Measurements from ENCODE around the gene CDC20.
"Not testable (repeated sequence)": the region's sequence is repeated elsewhere in the genome, so short reads cannot be mapped to it uniquely, and the experiment has no call there.

Gene CDC20

DNA sequence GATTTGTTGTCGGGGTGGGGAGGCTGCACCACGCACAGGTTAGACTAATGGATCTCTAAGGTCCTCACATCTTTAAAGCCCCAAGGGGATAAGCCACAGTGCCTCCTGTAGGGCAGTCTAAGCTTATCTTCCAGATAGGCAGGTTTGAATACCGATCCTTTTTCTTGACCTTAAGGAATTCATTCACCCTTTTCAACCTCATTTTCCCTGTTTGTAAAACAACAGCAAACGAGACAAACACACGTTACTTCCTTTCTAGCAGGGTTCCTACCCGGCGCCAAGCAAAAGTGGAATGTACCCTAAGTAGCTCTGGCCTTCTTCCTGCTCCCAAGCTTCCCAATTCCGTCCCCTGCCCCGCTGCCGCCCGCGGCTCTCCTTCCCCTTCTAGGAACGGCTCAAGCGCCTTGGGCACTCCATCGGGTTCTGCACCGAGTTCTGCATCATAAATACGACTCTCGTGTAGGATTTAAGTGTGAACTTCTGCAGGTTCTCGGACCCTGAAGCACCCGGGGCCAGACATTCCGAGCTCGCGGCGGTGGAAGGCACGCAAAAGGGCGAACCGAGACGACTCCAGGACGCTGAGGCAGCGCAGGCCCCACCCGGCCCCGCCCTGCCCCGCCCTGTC, 548 bp upstream of the CDC20 start:
- DNase-seq (ENCODE audit: low read depth, low spot score), result no peak

DNA sequence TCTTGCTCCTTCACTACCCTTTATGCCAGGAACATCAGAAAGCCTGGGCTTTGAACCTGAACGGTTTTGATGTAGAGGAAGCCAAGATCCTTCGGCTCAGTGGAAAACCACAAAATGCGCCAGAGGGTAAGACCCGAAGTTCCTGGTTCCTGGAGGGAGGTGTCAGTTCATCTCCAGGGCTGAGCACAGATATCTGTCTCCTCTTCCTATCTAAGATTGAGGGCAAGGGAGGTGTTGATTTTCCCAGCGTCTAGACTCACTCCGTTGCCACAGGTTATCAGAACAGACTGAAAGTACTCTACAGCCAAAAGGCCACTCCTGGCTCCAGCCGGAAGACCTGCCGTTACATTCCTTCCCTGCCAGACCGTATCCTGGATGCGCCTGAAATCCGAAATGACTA, 915 bp downstream of the CDC20 start:
- no peak for DNase-seq (ENCODE audit: low read depth, low spot score)

DNA sequence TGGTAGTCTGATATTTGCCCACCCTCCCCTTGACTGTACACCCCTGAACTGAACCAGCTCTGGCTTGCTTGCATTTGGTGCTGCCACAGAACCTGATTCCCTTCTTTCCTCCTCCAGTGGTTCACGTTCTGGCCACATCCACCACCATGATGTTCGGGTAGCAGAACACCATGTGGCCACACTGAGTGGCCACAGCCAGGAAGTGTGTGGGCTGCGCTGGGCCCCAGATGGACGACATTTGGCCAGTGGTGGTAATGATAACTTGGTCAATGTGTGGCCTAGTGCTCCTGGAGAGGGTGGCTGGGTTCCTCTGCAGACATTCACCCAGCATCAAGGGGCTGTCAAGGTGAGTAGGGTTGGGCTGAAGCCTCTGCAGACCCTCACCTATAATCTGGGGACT, 1.8 kb downstream of the CDC20 start:
- DNase-seq (ENCODE audit: low read depth, low spot score), result no peak

DNA sequence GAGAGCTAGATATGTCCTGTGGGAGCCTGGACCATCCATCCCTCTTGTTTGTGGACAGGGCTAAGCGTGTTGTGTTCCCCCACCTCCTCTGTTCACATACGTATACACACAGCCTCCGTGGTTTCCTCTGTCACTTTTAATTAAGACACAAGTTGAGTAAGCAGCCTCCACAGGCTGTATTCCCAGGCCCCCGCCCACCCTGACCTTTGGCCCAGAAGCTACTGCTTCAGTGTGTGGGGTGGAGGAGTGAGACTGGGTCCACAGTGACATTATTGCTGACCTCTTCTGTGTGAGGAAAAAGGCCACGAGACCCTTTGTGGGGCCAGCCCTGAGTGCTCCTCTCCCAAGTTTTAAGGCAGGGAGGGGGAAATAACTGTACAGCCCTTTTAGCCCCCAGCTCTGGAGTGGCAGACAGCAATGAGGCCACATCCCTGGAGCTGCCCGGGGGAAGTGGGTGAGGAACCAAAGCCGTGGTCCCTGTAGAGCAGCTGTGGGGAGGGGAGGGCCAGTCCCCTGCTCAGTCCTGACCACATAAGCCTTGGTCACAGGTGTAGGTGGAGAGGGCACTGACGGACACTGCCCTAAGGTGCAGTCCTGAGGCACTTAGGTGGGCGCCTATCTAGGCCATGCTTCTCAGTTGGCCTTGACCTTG, 4.6 kb downstream of the CDC20 start:
- no peak for DNase-seq (ENCODE audit: low read depth, low spot score)

DNA sequence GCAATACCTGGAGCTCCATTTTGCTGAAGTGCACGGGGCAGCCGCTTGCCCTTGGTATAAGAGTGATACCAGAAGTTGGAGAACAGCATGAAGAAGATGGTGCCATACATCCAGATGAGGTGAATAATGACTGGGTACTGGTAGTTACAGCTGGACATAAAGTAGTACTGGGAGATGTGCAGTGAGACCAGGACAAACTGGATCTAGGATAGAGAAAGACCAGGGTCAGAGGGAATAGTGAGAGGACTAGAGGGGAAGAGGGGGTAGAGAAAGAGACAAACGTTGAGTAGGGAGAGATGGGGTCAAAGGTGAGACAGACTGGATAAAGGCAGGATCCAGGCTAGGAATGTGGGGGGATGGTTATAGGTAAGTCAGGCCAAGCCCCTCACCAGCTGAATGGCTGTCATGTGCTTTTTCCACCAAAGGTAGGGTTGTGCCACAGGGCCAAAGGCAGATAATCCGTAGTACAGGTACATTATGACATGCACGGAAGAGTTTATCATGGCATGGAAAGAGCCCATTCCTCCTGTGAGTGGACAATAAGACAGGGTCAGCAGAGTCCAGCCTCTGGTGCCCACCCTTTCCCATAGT, 5.2 kb downstream of the CDC20 start:
- DNase-seq (ENCODE audit: low read depth, low spot score), result no peak

DNA sequence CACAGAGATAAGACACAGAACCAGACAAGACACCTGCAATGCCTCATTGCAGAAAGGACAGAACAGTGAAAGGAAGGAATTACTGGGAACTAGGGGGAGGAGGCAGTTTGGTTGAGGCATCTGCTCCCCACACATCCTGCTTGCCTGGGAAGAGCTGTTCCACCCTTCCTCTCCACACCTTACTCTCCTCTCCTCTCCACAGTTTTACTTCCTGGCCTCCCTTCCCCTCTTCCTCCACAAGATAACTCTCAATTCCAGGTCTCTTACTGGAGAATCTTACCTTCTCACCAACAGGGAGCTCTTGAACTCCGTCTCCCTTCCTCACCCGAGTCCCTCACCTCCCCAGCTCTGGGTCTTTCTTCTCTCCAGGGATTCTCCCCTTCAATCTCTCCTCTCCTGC, 6.9 kb downstream of the CDC20 start:
- DNase-seq (ENCODE audit: low read depth, low spot score), result no peak

DNA sequence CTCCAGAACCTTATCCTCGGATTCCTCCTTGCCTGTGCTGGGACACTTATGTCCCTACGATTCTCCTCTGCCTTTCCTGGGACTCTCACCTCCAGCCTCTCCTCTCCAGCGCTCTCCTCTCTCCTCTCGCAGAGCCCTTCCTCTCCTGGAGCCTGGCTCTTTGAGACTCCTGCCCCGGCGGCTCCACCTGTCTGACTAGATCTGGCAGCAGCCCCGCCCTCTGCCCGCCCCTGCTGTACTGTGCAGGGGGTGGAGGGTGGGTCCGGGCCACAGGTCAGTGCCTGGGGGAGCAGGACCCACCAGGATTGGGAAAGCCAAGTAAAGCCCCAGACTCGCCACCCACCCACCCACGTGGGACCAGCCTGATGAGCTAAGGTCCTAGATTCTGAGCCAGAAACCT, 7.4 kb downstream of the CDC20 start:
- DNase-seq (ENCODE audit: low read depth, low spot score), result peak; percentile 73

DNA sequence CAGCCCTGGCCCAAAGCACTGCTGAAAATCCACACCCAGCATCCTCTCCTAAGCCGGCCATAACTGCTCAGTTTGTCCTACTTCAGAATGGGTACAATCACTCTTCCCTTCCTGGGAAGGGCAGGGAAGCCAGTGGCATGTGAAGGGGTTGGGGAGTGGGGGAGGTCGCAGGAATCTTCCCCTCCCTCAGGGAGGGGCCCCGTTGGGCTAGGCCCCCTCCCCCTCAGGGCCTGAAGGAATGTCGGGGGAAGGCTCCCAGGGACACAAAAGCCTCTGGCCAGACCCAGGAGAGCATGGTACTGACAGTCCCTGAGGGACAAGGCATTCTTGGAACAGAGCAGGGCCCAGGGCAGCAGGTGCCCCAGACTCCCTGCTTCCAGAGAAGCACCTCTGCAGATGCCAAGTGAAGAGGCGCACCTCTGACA, 7.8 kb downstream of the CDC20 start:
- DNase-seq (ENCODE audit: low read depth, low spot score), result peak; percentile 50

DNA sequence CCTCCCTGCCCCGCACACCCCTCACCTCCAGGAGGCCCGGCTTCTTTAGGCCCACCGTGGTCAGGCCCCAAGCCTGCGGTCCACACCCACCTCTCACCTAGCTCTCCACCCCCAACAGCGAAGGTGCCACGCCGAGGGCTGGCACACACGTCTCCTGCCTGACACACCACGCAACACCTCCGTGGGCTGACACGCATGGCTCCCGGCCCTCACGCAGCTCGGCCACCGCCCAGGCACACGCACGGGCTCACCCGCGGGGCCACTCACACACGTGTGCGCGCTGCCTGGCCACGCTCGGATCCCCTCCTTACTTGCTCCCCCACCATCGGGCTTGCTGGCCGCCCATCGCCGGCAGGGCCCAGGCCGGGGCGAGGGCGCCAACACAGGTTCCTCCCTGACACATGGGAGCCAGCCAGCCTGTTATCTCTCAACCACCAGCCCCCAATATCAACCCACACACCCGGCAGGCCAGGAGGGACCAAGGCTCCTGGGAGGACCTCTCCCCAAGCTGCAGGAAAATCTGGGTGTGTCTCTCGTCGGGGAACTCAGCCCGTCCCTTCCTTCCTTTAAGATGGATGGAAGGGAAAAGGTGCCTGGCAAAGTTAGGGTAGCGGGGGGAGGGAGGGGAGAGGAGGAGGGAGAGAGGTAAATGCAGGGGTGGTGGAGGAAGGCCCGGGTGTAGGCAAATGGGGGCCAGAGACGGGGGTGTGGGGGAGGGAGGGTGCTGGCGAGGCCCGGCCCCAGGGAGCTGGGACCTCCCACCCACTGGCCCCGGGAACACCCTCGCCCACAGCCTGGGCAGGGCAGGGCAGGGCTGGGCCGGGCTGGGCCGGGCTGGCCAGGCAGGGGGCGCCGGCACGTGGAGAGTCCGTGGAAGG, 8.5 kb downstream of the CDC20 start:
- DNase-seq (ENCODE audit: low read depth, low spot score), result peak; percentile 33

DNA sequence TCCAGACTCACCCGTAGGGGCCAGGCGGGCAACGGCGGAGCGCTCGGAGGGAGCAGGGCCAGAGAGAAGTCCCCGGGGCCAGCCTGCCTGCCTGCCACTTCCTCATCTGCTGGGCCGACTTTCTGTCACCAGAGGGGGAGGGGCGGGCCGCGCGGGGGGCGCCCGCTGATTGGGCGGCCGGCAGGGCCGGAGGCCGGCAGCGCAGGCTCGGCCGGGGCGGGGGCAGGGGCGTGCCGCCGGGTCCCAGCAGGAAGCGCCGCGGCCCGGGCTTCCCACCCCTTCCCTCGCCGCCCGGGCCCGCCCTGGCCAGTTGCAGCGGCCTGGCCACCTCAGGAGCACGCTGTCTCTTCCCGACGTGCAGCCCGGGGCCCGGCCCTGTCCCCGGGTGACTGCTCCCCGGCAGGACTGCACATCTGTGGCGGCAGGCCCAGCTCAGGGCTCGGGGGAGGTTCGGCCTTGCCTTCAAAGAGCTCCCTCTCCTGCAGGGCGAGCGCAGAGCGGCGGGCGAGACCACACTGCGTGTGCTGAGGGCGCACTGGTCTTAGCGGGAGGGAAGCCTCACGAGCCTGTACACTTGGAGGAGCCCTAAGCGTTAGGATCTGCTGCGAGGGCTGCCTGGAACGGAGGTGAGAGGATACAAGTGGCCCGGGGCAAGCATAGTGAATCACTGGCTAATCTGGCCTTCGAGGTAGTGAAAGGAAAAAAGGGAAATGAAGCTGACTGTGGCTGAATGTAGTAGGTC, 9.3 kb downstream of the CDC20 start, which contains the start of gene ELOVL1:
Gene ELOVL1, minus strand, starts transcription at position 108 of the 742 bp plus-strand sequence. CDS start 2,402 bp downstream, outside the sequence.
- peak; percentile 93 for DNase-seq (ENCODE audit: low read depth, low spot score)

DNA sequence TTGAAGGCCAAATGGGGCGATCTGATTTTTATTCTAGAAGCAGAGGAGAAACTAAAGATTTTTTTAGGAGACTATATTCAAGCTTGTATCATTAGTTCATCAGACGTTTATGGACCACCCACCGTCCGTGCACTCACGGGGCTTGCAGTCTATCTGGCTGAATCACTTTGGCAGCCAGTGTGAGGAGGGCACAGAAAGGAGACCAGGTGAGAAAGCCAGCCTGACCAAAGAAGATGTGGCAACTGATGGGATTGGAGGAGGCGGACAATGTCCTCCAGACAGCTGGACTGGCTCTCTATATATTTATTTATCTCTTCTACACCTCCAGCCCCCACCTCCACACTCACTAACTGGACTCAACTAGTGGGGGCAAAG, 9.9 kb downstream of the CDC20 start:
- no peak for DNase-seq (ENCODE audit: low read depth, low spot score)

DNA sequence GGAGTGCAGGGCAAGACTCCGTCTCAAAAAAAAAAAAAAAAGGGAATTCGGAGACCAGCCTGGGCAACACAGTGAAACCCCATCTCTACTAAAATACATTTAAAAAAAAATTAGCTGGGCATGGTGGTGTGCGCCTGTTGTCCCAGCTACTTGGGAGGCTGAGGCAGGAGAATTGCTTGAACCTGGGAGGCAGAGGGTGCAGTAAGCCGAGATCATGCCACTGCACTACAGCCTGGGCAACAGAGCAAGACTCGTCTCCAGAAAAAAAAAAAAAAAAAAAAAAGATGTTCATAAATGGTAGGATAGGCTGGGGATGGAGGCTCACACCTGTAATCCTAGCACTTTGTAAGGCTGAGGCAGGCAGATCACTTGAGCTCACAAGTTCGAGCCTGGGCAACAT, 11.0 kb downstream of the CDC20 start:
- not testable (repeated sequence) for DNase-seq (ENCODE audit: low read depth, low spot score)

DNA sequence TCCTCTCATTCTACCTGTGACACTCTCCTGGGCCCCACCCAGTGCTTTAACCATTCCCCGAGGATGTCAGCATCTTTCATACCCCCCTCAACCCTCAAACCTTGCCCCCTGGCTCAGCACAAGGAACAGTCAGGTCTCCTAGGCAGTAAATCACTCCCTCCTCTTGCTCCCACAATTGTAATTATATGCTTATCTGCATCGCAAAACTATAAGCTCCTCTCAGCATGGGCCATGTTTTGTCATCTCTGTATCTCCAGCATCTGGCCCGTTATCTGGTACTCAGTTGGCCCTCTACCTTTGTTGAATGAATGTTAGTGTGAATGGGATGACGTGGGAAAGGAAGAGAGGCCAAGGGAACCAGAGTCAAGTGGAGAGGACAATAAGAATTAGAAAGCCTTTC, 11.8 kb downstream of the CDC20 start:
- DNase-seq (ENCODE audit: low read depth, low spot score), result no peak

DNA sequence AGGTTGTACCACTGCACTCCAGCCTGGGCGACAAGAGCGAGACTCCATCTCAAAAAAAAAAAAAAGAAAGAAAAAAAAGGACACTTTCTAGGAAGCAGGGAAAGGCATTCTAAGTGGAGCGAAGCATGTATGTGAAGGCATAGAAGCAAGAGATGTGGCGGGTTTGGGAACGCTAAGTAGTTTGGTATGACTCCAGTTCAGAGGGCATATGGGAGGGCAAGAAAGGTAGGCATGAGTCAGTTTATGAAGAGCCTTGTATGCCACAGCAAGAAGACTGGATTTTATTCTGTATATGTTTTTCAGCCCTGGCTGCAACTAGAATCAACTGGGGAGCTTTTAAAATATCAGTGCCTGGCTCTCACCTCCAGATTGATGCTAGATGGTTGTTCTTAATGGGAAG, 13.4 kb downstream of the CDC20 start:
- no peak for DNase-seq (ENCODE audit: low read depth, low spot score)

DNA sequence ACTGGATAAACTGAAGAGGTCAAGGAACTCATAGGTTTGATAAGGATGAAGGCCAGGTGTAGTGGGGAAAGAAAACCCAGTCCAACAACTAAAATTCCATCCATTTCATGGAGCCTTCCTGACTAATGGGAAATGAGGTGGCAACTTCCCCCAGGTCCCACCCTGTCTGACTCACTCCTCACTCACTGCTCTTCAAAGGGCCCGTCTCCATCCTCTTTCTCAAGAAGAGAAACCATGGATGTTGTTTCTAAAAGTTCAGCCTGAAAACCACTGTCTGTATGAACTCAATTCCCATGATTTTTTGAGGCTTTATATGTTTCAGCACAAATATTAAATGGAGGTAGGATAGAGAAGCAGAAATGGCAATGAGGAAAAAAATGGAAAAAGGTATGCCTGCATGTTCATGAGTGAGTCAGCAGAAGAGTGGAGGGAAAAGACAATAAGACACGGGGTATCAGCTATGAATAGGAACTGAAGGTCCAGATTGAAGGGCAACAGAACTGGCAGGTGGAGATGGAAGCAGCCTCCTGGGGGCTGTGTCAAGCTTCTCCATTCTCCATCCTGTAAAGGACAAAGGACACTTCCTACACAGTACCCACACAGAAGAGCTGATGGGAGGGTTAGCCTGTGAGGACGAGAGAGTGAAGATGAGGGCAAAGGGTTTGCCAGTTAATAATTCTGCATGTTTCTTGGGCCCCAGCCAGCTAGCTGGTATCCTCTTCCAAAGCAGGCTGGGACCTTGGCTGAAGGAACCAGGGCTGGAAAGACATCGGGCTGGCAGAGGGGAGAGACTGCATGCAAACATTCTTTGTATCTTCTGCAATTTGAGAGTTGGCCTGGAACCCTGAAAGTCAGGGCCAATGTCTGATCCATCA, 14.5 kb downstream of the CDC20 start:
- no peak for DNase-seq (ENCODE audit: low read depth, low spot score)

DNA sequence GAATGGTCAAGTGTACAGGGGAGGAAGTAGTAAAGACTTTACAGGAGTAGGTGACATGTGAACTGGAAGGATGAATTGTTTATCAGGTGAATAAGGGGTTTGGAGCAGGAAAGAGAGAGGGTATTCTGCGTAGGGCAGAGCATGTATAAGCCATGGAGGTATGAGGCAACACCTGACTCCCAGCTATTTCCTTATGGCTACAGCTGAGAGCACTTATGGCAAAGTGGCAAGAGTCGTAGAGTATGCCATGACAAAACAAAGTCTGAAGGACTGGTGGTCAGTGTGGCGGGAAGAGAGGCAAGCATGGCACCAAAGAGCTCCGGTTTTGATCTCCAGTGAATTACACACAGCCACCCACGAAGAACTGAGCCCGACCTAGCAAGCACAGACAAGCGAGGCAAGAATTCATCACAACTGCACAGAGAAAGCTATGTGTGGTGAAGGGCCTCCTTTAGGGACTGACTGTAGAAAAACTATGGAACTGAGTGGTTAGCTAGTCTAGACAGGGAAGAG, 18.0 kb downstream of the CDC20 start:
- DNase-seq (ENCODE audit: low read depth, low spot score), result no peak

DNA sequence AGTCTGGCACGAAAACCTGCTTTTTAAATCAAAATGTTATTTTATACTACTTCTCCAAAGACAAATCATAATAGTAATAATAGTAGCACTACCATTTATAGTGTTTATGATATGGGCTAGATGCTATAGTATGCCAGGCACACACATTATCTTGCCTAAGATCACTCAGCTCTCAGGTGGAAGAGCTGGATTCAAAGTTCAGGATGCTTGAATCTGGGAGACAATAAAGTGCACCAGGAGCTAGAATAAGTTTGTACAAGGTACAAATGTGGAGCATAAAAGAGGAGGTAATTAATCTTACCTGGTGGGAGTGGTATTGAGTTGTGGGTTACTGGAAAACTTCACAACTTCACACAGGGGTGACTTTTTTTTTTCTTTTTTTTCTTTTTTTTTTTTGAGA, 19.1 kb downstream of the CDC20 start:
- DNase-seq (ENCODE audit: low read depth, low spot score), result no peak

DNA sequence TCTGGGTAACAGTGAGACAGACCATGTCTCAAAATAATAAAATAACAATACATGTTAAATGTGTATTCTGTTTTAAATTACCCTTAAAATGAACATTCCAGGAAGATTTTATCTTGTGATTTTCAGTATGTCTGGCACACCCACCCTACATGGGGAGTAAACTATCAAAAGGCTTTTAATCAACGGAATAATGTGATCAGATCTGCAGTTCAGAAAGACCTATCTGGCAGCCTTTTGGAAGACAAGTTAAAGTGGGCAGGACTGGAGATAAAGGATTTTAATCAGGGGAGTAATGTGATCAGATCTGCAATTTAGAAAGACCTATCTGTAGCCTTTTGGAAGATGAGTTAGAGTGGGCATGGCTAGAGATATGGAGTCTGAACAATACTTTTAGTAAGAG, 20.7 kb downstream of the CDC20 start:
- DNase-seq (ENCODE audit: low read depth, low spot score), result no peak

DNA sequence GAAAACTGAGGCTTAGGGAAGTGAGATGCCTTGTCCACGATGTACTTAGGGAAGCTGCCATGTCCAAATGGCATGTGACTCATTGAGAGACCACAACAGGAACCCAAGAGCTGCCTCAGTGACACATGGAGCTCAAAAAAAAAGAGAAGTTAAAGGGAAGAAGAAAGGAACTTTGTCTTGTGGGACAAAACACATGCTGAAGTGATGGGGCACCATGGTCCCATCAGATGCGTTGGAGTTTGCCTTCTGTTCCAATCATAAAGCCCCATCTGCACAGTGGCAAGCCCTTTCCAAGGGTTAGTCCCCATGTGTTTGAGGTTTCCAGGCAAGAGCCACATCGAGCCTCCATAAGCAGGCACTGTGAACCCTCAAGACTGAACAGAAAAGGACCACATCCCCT, 22.8 kb downstream of the CDC20 start:
- DNase-seq (ENCODE audit: low read depth, low spot score), result no peak

DNA sequence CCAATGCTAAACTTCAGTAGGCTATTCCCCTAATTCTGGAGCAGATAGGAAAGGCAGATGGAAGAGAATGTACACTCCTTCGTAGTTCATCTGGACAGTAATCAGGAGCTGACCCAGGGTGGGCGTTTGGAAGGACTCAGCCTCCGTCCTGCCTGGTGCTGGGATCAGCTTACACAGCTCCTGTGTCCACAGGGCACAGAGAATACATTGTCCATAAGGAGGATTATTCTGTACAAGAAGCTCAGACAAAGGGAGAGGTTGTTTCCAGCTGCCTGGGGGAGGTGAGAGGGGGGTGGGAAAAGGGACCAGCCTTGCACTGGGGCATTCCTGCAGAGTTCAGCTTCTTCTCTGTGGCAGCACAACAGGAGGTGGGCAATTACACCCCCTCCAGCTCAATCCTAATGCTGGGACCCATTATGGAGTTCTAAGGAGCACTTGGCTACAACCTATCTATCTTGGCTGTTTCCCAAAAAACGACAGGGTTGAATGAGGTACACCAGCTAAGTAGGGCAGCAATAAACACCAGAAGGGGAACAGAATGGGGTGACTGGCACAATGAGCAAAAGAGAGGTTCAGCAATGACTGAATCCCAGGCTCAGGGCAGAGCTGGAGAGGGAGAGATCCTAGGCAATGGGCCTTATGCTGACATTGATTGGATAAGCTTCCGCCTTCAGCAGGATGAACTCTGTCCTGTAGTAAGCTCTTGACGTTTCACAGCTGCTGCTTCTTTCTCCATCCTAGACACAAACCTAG, 23.4 kb downstream of the CDC20 start:
- DNase-seq (ENCODE audit: low read depth, low spot score), result no peak

All from ELF-1 (cell line).